DOHH2 (cell line): Measurements from ENCODE around the gene PRG3.

Source experiments
- EZH2phosphoT487 ChIP-seq: fragments of 200-600 bp; sonication (generic); IDR thresholded peaks from 2 replicates; pipeline ENCODE4 v1.6.1; 2017; ENCODE audit warnings: borderline replicate concordance, mild to moderate bottlenecking, antibody characterized with exemption, low read length, moderate library complexity, mixed read lengths
- TF ChIP-seq, protein P1 (sequence below): fragments of 200-600 bp; sonication (generic); IDR thresholded peaks from one replicate; pipeline ENCODE4 v1.5.1; 2014; ENCODE audit warnings: antibody characterized with exemption, mild to moderate bottlenecking, low read depth, low read length; ENCODE audit not compliant: poor library complexity, severe bottlenecking

DNA sequence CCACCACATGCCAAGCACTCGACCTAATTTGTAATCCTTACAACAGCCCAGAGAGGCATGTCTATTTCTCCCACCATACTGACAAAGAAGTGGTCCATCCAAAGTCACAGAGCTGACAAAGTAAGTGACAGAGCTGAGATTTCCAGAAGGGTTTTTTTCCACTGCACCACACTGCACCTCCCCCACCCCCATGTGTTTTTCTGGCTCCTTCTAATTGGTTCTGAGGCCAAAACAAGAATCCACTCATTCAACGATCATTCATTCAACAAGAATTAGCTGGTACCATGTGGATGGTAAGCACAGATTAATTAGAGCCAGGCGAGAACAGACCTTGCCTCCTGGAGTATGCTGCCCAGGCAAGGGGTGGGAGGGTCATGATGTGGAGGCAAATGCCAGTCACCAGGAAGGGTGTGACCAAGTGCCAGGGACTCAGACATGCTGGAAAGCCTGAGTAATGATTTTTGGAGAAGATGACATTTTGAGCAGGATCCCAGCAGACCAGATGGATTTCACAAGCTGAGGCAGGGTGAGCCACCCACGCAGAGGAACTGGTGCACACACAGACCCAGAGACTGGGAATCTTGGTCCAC lies 24.4 kb upstream of the PRG3 start:
- TF ChIP-seq, protein P1, sequence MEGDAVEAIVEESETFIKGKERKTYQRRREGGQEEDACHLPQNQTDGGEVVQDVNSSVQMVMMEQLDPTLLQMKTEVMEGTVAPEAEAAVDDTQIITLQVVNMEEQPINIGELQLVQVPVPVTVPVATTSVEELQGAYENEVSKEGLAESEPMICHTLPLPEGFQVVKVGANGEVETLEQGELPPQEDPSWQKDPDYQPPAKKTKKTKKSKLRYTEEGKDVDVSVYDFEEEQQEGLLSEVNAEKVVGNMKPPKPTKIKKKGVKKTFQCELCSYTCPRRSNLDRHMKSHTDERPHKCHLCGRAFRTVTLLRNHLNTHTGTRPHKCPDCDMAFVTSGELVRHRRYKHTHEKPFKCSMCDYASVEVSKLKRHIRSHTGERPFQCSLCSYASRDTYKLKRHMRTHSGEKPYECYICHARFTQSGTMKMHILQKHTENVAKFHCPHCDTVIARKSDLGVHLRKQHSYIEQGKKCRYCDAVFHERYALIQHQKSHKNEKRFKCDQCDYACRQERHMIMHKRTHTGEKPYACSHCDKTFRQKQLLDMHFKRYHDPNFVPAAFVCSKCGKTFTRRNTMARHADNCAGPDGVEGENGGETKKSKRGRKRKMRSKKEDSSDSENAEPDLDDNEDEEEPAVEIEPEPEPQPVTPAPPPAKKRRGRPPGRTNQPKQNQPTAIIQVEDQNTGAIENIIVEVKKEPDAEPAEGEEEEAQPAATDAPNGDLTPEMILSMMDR, result no peak
- TF ChIP-seq EZH2phosphoT487, result no peak
